HepG2 (cell line): Measurements from ENCODE around the gene SRCAP. TPM values are rescaled to one million over a fixed set of nuclear protein-coding genes. Genes with fewer than 3 reads are reported as not detected.

Experiments used
- AFF4 ChIP-seq: sonication (generic); formaldehyde crosslinking; IDR thresholded peaks from 2 replicates; pipeline ENCODE4 v1.4.0; 2020; ENCODE audit warnings: missing genetic modification reagents
- CCDC6 ChIP-seq: sonication (generic); formaldehyde crosslinking; IDR thresholded peaks from 2 replicates; pipeline ENCODE4 v1.8.1; 2022; ENCODE audit warnings: mild to moderate bottlenecking, missing genetic modification reagents, moderate library complexity
- CREM ChIP-seq, 2 experiments: sonication (generic) in 1 of 2; formaldehyde crosslinking in 1 of 2; IDR thresholded peaks; 2 replicates each; pipeline versions ENCODE4 v1.4.0 to v1.6.1; 2016 to 2020; ENCODE audit warnings: antibody characterized with exemption in 1 of 2, mild to moderate bottlenecking in 1 of 2, missing genetic modification reagents in 1 of 2
- HNF4A ChIP-seq: sonication (generic); formaldehyde crosslinking; IDR thresholded peaks from 2 replicates; pipeline ENCODE4 v1.4.0; 2020; ENCODE audit warnings: missing genetic modification reagents
- MTF1 ChIP-seq: sonication (generic); formaldehyde crosslinking; IDR thresholded peaks from 2 replicates; pipeline ENCODE4 v1.5.0; 2020; ENCODE audit warnings: missing genetic modification reagents
- REPIN1 ChIP-seq: sonication (generic); formaldehyde crosslinking; IDR thresholded peaks from 2 replicates; pipeline ENCODE4 v1.8.0; 2022; ENCODE audit warnings: missing genetic modification reagents, low read depth, mild to moderate bottlenecking, borderline replicate concordance
- SAP130 ChIP-seq: IDR thresholded peaks from 2 replicates; pipeline ENCODE4 v1.6.1; 2016; ENCODE audit warnings: low read depth
- TGIF2 ChIP-seq: IDR thresholded peaks from 2 replicates; pipeline ENCODE4 v1.6.1; 2016; ENCODE audit warnings: control low read depth, missing compliant biosample characterization
- ZBTB25 ChIP-seq: IDR thresholded peaks from 2 replicates; pipeline ENCODE4 v1.6.1; 2018; ENCODE audit warnings: missing genetic modification reagents
- ZNF552 ChIP-seq: sonication (generic); formaldehyde crosslinking; IDR thresholded peaks from 2 replicates; pipeline ENCODE4 v1.9.0; 2022; ENCODE audit warnings: missing genetic modification reagents, mild to moderate bottlenecking, borderline replicate concordance
- ZNF557 ChIP-seq: sonication (generic); formaldehyde crosslinking; IDR thresholded peaks from 2 replicates; pipeline ENCODE4 v1.4.0; 2020; ENCODE audit warnings: missing genetic modification reagents
- ZNF609 ChIP-seq: sonication (generic); formaldehyde crosslinking; IDR thresholded peaks from 2 replicates; pipeline ENCODE4 v1.4.0; 2020; ENCODE audit warnings: mild to moderate bottlenecking, missing genetic modification reagents, borderline replicate concordance
- polyA plus RNA-seq, 8 experiments: library from polyadenylated mRNA; depleted of rRNA in 3 of 8; stranded (reverse) in 7 of 8; unstranded in 1 of 8; fragments of >200 nt; fragmentation: Illumina TruSeq in 4 of 8; extraction: Trizol in 4 of 8; gene quantifications; 2 replicates each; pipeline versions ENCODE4 v1.2.1 to v1.2.3, GENCODE V29; 2011 to 2016; ENCODE audit warnings: low read depth in 4 of 8, missing spikeins in 1 of 8, mixed read lengths in 1 of 8; ENCODE audit not compliant: insufficient read depth in 1 of 8
- total RNA-seq, 5 experiments: library from RNA; depleted of rRNA; stranded (reverse); fragments of >200 nt; fragmentation: Illumina TruSeq; extraction: Trizol; gene quantifications; 2 replicates each; pipeline ENCODE4 v1.2.3, GENCODE V29; 2016; ENCODE audit warnings: low read depth in 1 of 5
- TF ChIP-seq, protein P1 (sequence below): IDR thresholded peaks from 2 replicates; pipeline ENCODE4 v1.6.1; 2012; ENCODE audit warnings: inconsistent platforms
- TF ChIP-seq, protein P2 (sequence below): sonication (generic); formaldehyde crosslinking; IDR thresholded peaks from 2 replicates; pipeline ENCODE4 v1.5.1; 2020; ENCODE audit warnings: missing genetic modification reagents, mild to moderate bottlenecking, borderline replicate concordance

The SRCAP gene
- total and polyA plus RNA-seq, 2 of the 13 experiments (the other 11 are each of a cell fraction or from before 2014, with no cell fraction given) = 4.9 to 9.0 TPM

DNA sequence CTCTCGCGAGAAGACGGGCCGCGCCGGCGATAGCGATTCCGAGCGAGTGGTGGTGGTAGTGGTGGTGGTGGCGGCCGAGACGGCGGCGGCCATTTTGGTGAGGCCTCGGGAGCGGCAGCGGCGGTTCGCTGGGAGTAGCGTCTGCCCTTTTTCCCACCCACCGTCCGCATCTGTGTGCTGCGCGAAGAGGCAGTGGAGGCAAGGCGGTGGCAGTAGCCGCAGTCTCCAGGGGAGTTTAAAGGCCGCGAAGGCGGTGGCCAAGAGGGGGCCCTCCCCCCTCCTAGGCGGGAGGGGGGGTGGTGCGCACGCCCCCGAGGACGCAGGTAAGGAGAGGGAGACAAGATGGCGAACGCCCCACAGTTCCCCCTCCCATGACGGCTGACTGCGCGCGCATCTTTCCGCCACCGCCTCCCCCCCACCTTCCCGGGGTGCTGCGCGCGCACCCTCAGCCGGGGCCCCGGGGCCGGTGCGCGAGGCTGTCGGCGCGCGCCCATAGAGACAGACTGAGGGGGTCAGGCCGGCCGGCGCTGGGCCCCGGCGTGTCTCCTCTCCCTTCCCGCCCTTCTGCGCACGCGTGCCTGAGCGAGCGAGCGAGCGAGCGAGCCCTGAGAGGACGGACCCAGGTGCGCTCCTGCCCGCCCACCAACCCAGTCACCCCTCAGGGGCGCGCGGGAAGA is 694 bp upstream of the SRCAP start (continued):
- TF ChIP-seq ZNF609 (peak; percentile 80; the same call in 1 of the 2 replicates), SAP130 (CRISPR knock-in tag) (peak; percentile 90), REPIN1 (CRISPR knock-in tag) (peak; percentile 69), ZNF557 (CRISPR knock-in tag) (peak; percentile 82), HNF4A (peak; percentile 11), TGIF2 (CRISPR knock-in tag) (peak; percentile 8; the same call in 1 of the 2 replicates), CCDC6 (CRISPR knock-in tag) (0 out of 2 replicates have a peak, but pooled peaks have one; percentile 83), MTF1 (CRISPR knock-in tag) (peak; percentile 93; the same call in 1 of the 2 replicates), CREM (IDR thresholded peaks at IDR 0.05) (peak; percentile 13; the same call in 1 of the 2 replicates), CREM (CRISPR knock-in tag; IDR thresholded peaks at IDR 0.05) (peak; percentile 42; the same call in 1 of the 2 replicates), AFF4 (CRISPR knock-in tag) (peak; percentile 69), ZNF552 (peak; percentile 35; the same call in 1 of the 2 replicates), ZBTB25 (peak; percentile 96)
- TF ChIP-seq, protein P1, sequence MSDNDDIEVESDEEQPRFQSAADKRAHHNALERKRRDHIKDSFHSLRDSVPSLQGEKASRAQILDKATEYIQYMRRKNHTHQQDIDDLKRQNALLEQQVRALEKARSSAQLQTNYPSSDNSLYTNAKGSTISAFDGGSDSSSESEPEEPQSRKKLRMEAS = peak; percentile 90
- TF ChIP-seq, protein P2, sequence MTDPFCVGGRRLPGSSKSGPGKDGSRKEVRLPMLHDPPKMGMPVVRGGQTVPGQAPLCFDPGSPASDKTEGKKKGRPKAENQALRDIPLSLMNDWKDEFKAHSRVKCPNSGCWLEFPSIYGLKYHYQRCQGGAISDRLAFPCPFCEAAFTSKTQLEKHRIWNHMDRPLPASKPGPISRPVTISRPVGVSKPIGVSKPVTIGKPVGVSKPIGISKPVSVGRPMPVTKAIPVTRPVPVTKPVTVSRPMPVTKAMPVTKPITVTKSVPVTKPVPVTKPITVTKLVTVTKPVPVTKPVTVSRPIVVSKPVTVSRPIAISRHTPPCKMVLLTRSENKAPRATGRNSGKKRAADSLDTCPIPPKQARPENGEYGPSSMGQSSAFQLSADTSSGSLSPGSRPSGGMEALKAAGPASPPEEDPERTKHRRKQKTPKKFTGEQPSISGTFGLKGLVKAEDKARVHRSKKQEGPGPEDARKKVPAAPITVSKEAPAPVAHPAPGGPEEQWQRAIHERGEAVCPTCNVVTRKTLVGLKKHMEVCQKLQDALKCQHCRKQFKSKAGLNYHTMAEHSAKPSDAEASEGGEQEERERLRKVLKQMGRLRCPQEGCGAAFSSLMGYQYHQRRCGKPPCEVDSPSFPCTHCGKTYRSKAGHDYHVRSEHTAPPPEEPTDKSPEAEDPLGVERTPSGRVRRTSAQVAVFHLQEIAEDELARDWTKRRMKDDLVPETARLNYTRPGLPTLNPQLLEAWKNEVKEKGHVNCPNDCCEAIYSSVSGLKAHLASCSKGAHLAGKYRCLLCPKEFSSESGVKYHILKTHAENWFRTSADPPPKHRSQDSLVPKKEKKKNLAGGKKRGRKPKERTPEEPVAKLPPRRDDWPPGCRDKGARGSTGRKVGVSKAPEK = no peak
